Amniotic epithelial cell (primary cell): Measurements from ENCODE around the gene UBE2F.
"Not testable (repeated sequence)": the region's sequence is repeated elsewhere in the genome, so short reads cannot be mapped to it uniquely, and the experiment has no call there.

ENCODE experiments used
- DNase-seq: peaks from one replicate; pipeline ENCODE4 v3.0.0-alpha.2; 2010; ENCODE audit warnings: low read depth

The UBE2F gene

DNA sequence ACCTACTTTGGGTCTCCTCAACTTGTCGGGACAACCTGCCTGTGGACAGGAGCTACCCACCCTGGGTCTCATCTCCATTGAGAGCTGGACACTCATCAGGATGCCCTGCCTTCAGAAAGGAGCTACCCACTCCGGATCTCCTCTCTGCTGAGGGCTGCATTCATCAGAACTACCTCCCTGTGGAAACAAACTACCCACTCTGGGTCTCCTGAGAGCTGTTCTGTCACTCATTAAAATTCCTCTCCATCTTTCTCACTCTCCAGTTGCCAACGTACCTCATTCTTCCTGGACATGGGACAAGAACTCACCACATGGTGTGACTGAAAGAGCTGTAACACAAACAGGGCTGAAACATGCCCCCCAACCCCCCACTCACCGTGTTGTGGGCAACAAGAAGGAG, 22.5 kb upstream of the UBE2F start:
- DNase-seq = no peak

DNA sequence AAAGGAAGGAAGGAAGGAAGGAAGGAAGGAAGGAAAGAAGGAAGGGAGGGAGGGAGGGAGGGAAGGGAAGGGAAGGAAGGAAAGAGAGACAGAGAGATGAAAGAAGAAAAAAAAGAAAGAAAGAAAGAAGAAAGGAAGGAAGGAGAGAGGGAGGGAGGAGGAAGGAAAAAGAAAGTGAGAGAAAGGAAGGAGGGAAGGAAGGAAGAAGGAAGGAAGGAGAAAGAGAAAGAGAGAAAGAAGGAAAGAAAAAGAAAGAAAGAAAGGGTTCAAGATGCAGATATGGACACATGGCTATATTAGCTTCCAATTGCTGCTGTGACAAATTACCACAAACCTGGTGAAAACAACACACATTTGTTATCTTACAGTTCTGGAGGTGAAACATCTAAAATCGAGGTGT, 20.4 kb upstream of the UBE2F start:
- no peak for DNase-seq

DNA sequence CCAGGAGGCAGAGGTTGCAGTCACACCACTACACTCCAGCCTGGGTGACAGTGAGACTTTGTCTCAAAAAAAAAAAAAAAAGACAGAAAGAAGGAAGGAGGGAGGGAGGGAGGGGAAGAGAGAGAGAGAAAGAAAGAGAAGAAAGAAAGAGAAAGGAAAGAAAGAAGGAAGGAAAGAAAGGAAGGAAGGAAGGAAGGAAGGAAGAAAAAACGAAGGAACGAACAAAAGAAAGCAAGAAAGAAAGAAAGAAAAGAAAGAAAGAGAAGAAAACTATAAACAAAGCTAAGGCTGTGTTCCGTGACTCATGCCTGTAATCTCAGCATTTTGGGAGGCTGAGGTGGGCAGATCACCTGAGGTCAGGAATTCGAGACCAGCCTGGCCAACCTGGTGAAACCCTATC, 15.5 kb upstream of the UBE2F start:
- not testable (repeated sequence) for DNase-seq

DNA sequence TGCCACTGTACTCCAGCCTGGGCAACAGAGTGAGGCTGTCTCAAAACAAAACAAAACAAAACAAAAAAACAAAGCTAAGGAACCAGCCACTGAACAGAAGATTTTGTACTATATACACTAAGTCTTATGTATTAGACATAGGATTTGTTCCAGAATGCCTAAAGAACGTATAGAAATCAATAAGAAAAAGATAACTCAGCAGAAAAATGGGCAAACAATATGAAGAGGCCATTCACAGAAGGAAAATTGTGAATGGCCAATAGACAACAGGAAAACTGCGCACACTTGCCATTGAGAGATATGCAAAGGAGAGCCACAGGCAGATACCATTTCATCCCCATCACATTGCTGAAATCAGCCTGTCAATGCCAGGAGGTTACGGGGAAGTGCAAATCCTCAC, 14.9 kb upstream of the UBE2F start:
- no peak for DNase-seq

DNA sequence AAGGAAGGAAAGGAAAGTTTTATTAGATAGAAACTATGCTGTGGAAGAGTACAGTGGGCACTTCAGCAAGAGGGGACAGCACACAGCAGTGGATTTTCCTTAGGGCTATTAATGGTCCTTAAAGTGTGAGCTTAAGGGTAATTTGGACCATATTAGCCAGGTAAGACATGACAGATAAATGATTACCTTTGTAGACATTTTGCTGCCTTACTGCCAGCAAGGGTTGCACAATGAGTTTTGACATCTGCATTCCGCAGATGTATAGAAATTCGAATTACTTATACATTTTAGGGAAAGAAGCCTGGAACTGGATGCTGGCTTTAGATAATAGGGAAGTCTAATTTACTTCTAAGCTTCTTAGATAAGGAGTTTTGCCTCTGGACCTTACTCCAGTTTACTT, 14.0 kb upstream of the UBE2F start:
- no peak for DNase-seq

GRCh38 chr2:237955640-237956401, 11.0 kb upstream of the UBE2F start:
- no peak for DNase-seq

DNA sequence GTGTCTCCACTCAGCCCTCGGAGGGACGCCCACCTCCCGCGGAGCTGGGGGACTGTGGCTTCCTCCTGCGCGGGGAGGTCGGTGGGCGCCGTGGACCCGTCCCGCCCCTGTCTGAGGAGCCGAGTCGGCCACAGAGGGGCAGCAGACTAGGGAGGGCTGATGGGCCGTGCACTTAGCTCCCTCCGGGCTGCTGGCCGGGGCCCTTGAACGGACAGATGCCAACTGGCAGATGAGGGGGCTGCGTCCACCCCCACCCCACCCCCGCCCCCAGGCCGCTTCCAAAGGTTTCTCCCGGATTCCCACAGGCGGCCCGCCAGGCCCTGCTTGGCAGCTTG, 10.4 kb upstream of the UBE2F start:
- no peak for DNase-seq

GRCh38 chr2:237961637-237962036, 5.2 kb upstream of the UBE2F start:
- no peak for DNase-seq

DNA sequence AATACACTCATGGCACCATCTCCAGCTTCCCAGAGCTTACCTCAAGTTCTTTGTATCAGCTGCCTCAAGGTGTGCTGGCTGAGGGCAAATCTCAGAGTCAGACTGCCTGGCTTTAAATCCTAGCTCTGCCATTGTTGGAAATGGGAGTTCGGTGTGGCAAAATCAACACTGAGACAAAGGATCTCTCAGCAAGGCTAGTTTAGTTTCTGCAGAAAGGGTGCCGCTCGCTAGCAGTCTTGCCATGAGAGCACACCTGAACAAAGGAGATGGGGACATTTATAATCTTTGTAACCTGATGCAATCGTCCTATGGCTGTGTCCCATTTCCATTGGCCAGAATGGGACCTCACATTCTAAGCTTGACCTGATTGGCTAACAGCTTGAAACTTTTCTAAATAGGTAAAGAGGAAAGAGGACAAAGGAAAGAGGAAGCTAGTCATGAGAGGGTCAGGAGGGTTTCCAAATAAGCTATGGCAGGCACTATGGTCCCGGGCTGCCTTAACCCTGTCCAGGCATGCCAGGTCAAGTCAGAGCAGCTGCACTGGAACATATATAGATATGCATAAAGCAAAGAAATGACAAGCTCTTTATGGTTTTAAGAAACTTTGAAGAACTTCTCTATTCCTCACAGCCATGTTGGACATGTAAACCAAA, 4.3 kb upstream of the UBE2F start:
- DNase-seq = no peak

GRCh38 chr2:237963490-237963991, 3.3 kb upstream of the UBE2F start:
- not testable (repeated sequence) for DNase-seq

DNA sequence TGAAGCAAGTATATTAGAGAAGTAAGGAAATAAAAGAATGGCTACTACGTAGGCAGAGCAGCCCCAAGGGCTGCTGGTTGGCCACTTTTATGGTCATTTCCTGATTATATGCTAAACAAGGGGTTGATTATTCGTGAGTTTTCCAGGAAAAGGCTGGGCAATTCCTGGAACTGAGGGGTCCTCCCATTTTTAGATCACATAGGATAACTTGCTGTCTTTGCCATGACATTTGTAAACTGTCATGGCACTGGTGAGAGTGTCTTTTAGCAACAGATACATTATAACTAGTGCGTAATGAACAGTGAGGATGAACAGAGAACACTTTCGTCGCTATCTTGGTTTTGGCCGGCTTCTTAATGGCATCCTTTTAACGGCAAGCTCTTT, 2.6 kb upstream of the UBE2F start:
- no peak for DNase-seq

- peak; percentile 97 for DNase-seq
Measured at GRCh38 chr2:237964578-237965404, 2.0 kb upstream of the UBE2F start.

DNA sequence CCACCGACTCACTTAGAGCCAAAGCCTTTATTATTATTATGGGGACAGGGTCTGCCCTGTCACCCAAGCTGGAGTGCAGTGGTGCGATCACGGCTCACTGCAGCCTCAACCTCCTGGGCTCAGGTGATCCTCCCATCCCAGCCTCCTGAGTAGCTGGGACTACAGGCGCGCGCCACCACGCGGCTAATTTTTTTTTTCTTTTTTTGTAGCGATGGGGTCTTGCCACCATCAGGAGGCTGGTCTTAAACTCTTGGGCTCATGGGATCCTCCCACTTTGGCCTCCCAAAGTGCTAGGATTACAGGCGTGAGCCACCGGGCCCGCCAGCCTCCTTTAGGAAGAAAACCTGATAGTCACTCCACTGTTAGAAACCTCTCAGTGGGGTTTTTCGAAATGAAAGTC, 970 bp upstream of the UBE2F start:
- not testable (repeated sequence) for DNase-seq

GRCh38 chr2:237966250-237966564, 607 bp upstream of the UBE2F start:
- no peak for DNase-seq

DNA sequence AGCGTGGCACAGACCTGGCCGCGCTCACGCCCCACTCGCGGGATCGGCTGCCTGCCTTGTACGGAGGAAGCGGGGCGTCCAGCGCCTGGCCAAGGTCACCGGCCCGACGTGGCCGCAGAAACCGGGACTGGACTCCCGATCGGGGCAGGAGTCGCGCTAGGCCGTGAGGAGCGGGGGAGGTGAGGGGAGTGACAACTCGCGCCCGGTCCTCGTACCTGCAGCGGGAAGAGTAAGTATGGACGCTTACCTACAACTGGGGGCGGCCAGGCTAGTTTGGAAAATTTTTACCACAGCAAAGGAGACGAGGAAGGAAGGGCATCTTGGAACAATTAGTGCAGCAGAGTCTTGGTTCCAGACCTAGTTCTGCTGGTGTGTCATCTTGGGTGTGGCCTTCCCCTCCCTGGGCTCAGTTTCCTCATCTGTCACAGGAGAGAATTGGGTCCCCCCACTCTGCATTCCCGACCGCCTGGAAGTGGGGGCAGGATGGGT, 693 bp downstream of the UBE2F start:
- DNase-seq = no peak

- peak; percentile 77 for DNase-seq
Measured at GRCh38 chr2:237968048-237968862, 1.4 kb downstream of the UBE2F start.

- DNase-seq = no peak
Measured at GRCh38 chr2:237971661-237972060, 4.8 kb downstream of the UBE2F start.

DNA sequence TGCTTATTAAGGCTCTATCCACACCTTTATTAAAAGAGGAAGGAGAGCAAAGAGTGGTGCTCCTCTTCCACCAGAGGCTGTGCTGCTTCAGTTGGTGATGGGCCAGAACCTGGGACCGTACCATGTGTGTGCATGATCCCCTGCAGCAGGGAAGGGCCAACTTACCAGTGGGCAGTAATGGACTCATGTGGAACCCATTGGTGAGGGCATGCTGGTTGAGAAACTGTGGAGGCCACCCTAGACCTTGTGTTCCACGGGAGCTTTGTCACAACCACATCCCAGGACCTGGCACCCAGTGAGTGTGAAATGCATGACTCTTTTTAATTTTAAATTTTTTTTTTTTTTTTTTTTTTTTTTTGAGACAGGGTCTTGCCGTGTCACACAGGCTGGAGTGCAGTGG, 5.4 kb downstream of the UBE2F start:
- DNase-seq = no peak

DNA sequence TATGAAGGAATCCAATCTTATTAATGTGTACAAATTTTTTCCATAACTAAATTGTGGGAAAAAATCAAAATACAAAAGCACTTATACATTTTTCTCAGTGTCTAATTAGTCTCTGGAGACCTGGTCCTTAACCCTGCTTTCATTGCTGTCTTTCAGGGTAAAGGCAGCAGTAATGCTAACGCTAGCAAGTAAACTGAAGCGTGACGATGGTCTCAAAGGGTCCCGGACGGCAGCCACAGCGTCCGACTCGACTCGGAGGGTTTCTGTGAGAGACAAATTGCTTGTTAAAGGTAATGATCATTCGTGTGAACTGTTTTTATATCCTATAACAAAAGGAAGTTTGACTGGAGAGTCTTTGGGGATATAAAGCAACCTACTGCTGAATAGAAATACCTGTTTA, 6.1 kb downstream of the UBE2F start:
- DNase-seq = no peak

GRCh38 chr2:237977380-237977779, 10.6 kb downstream of the UBE2F start:
- no peak for DNase-seq

DNA sequence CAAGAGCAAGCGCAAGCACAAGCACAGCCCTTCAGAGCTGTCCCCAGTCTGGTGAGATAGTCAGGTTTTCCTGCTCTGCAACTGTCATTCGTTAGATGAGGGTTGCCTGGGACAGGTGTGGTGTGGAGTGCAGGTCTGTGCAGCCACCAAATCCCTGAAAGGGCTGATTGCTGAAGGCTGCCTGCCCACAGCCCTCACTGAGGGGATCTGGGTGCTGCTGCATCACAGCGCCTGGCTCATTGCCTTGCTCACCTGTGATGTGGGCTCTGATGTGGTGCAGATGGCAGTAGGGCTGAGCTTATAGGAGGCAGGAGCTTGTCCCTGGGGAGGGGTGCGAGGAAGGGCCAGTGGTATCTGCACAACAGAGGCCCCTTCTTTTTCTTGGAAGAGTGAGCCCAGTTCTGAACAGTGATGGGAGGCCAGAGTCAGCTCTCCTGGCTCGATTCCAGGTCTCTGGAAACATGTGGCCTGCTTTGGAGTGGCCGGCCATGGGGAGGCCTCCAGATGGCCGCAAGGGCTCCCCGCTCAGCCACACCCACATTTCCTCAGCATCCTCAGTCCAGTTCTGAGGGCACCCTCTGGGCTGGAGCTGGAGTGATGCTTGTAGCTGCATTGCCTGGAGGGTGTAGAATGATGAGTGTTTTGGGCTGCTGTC, 11.4 kb downstream of the UBE2F start:
- no peak for DNase-seq

DNA sequence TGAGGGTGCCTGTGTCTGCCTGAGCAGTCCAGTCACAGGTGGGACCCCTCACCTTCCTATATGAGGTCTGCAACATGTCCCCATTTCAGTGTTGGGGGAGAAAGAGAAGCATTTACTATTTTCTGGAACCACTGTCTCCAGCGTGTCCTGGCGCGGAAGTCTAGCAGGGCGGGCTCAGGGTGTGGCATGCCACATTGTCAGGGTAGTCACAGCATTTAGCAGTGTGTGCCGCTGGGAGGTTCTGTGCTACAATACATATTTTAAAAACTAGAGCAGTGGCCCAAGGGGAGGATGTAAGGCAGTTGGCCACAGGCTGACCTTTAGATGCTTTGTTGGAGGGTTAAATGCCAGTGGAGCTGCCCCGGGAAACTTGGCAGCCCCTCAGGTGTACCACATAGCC, 12.5 kb downstream of the UBE2F start:
- DNase-seq = no peak
